HG02642 (cell line): Measurements from ENCODE around the gene RSAD1.
A peak's percentile ranks its signal among the peaks of the same experiment; 100 is the strongest.
"Not testable (repeated sequence)": the region's sequence is repeated elsewhere in the genome, so short reads cannot be mapped to it uniquely, and the experiment has no call there.

Experiments used
- ATAC-seq: cut with Tn5 transposase; IDR thresholded peaks from one replicate; pipeline ENCODE4 v1.9.1; 2021; ENCODE audit warnings: mild to moderate bottlenecking; ENCODE audit not compliant: unreplicated experiment, poor library complexity

RSAD1 gene

DNA sequence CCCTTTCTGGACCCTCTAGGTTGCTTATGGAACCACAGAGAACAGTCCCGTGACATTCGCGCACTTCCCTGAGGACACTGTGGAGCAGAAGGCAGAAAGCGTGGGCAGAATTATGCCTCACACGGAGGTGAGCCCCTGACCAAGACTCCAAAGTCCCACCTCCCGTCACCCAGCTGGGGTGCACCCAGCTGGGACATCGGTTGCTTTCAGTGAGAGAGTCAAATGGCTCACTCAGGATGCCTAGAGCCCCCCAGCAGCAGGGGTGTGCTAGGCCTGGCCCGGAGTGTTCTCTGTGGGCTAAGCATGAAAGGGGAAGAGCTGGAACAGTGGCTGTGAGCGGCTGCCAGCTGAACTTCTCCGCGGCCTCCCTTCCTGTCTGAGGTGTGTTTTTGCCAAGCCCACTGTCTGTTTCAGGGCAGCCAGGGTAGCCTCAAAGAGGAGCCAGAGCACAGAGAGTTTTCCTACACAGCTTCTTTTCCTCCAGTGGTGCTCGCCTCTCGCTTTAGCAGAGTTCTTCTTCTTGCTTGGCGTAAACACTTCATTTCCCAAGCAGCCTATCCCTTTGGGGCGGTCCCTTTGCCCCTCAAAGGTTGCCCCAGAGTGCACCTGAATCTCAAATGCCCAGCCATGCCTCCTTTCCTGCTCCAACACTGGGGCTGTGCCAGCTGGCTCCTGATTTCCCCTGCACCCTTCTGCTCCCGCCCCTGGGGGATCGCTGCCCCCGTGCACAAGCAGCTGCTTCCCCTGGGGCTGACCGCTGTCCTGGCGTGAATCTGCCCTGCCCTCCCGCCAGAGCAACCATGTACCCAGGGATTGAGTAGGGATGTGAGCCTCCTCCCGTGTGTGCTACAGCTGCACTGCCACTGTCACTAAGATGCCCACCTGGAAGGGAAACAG, 7.4 kb upstream of the RSAD1 start:
- no peak for ATAC-seq

DNA sequence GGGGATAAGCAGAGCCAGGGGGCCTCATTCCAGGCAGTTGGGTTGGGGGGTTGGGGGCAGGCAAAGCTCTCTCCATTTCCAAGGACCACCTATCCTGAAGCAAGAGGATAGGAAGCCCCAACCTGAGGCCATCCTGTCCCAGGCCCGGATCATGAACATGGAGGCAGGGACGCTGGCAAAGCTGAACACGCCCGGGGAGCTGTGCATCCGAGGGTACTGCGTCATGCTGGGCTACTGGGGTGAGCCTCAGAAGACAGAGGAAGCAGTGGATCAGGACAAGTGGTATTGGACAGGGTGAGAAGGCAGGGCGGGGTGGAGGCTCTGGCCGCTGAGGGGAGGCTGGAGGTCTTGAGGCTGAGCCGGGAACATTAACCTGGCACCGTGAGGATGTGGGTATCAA, 6.4 kb upstream of the RSAD1 start:
- ATAC-seq, result no peak

DNA sequence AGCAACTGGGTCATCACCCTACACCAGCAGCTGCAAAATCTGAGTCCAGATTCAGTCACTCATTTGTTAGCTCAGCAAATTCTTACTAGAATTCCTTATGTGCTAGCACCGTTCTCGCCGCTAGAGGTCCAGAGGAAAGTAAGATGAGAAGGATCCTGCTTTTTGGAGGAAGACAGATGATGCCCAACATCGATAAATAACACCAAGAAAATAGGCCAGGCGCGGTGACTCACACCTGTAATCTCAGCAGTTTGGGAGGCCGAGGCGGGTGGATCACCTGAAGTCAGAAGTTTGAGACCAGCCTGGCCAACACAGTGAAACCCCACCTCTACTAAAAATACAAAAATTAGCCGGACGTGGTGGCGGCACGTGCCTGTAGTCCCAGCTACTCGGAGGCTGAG, 5.9 kb upstream of the RSAD1 start:
- not testable (repeated sequence) for ATAC-seq

DNA sequence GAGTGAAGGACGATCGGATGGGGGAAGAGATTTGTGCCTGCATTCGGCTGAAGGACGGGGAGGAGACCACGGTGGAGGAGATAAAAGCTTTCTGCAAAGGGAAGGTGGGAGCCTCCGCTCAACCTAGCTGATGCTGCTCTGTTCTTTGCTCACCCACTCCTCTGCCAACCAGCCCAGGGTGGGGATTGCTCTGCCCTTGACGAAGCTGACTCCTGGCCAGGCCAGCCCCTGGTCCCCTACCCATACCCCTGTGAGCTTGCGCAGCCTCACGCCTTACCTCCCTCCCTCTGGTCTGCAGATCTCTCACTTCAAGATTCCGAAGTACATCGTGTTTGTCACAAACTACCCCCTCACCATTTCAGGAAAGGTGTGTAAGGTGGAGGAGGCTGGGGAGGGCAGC, 4.8 kb upstream of the RSAD1 start:
- ATAC-seq, result no peak

DNA sequence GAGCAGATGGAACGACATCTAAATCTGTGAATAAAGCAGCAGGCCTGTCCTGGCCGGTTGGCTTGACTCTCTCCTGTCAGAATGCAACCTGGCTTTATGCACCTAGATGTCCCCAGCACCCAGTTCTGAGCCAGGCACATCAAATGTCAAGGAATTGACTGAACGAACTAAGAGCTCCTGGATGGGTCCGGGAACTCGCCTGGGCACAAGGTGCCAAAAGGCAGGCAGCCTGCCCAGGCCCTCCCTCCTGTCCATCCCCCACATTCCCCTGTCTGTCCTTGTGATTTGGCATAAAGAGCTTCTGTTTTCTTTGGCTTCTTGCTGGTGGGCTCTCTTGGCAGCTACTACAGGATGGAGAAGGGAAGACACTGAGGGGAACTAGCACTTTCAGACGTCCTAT, 4.1 kb upstream of the RSAD1 start:
- no peak for ATAC-seq

DNA sequence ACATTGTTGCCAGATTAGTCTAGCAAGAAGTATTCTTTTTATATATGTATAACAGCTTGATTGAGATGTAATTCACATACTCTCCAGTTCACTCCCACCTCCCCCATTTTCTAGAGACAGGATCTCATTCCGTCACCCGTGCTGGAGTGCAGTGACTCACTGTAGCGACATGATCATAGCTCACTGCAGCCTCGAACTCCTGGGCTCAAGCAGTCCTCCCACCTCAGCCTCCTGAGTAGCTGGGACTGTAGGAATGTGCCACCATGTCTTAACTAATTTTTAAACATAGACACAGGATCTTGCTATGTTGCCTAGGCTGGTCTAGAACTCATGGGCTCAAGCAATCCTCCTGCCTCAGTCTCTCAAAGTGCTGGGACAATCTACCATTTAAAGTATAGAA, 3.3 kb upstream of the RSAD1 start:
- no peak for ATAC-seq

DNA sequence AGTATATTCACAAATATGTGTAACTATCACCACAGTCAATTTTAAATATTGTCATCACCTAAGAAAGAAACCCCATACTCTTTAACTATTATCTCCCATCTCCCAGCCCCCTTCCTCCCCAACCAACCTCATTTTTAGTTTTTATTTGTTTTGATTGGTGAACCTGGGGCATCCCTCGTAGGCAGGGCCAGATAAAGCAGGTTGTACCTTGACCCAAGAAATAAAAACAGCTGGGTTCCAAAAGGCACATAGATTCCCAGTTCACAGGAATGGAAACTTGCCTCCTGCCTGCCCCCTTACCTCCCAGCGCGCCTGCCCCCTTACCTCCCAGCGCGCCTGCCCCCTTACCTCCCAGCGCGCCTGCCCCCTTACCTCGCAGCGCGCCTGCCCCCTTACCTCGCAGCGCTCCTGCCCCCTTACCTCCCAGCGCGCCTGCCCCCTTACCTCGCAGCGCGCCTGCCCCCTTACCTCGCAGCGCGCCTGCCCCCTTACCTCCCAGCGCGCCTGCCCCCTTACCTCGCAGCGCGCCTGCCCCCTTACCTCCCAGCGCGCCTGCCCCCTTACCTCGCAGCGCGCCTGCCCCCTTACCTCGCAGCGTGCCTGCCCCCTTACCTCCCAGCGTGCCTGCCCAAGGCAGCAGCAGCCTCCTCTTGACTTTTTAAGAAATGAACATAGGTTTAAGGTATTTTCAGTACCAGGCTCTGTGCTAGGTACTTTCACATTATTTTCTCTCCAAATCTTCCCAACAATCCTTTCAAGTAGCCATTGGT, 2.7 kb upstream of the RSAD1 start:
- ATAC-seq, result not testable (repeated sequence)

DNA sequence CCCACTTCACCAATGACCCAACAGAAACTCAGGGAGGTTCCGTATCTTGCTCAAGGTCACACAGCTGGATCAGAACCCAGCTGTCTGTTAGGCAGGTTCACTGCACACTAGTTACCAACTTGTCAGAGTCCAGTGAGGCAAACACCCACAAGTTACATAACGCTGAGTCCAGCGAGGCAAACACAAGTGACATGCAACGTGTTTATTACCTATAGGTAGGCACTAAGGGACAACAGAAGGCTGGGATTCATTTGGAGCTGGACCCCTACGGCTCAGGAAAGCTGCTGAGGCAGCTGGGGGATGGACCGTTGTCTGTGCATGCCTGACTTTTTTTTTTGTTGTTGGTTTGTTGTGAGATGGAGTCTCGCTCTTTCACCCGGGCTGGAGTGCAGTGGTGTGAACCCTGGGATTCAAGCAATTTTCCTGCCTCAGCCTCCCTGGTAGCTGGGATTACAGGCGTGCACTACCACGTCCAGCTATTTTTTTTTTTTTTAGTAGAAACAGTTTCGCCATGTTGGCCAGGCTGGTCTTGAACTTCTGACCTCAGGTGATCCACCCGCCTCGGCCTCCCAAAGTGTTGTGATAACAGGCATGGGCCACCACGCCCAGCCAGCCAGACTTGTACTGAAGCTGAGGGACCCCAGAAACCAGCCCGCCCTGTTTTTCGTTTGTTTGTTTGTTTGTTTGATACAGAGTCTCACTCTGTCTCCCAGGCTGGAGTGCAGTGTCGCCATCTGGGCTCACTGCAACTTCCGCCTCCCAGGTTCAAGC, 1.9 kb upstream of the RSAD1 start:
- no peak for ATAC-seq

DNA sequence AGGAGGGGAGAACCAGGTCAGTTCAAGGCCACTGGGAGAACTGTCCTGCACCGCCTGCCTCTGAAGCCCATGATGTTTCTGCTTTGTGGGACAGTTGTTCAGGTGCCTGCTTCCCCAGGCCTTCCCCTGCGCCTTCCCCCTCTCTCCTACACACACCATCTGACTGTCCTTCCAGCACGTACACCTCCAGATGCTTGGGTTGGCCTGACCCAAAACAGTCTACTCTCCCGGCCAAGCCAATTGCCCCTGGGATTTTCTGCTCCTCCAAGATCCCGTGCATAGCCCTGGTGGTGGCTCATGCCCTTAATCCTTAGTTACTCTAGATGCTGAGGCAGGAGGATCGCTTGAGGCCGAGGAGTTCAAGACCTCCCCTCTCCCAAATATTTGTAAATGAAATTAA, 684 bp upstream of the RSAD1 start:
- no peak for ATAC-seq

DNA sequence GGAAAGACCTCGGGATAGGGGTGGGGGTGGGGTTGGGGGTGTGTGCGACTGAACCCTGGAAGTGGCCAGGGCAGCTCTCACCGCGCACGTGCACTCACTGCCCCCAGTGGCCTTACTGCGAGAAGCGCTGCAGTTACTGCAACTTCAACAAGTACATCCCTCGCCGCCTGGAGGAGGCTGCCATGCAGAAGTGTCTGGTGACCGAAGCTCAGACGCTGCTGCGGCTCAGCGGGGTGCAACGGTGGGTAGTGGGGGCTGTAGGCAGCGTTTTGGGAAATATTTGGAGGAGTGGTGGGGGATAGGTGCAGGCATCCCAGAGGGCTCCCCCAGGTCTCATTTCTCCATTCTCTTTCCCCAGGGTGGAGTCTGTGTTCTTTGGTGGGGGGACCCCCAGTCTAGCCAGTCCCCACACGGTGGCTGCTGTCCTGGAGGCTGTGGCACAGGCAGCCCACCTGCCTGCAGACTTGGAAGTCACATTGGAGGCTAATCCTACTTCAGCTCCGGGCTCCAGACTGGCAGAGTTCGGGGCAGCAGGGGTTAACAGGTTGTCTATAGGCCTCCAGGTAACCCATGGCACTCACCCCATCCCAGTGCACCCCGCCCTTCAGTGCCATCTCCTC, 972 bp downstream of the RSAD1 start:
- no peak for ATAC-seq

DNA sequence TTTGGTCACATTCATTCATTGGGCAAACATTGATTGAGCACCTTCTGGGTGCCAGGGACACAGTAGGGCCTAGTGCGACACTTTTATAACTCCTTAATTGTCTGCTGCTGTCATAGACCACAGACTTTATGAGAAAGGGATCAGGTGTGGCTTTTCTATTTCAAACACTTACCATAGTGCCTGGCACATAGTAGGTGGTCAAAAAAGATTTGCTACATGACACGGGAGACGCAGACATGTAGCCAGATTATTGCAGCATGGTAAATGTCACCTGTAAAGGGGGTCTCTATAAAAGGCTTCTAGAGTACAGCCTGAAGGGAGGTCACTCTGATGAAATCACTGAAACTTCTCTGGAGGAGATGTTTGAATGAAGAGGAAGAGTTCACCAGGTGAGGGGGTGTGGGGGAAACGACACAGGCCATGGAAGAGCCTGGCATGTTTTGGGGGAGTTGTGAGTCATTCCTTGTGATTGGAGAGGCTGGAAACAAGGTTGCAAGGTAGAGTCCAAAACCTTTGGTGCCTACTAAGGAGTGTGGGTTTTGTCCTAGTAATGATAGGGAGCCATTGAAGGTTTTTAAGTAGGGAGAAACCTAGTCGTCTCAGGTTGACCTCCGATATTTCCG, 1.6 kb downstream of the RSAD1 start:
- no peak for ATAC-seq

DNA sequence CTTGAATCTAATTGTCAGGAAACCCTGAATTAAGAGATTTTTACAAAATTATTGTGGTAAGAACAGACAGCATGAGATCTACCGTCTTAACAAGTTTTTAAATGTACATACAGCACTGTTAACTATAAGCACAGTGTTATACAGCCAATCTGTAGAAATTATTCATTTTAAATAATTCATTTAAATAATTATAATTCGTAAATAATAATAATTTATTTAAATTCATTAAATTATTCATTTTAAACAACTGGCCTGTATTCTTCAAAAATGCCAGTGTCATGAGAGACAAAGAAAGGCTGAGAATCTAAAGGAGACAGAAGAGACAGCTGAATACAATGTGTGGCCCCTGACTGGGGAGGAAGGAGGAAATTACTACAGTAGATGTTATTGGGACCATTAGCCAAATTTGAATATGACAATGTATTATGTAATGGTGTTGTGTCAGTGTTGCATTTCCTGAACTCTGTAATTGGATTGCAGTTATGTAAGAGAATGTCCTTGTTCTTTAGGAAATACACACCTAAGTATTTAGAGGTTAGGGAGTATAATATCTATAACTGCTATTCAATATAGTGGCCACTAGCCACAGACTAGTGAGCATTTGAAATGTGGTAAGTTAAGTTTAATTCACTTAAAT, 2.3 kb downstream of the RSAD1 start:
- ATAC-seq, result no peak

DNA sequence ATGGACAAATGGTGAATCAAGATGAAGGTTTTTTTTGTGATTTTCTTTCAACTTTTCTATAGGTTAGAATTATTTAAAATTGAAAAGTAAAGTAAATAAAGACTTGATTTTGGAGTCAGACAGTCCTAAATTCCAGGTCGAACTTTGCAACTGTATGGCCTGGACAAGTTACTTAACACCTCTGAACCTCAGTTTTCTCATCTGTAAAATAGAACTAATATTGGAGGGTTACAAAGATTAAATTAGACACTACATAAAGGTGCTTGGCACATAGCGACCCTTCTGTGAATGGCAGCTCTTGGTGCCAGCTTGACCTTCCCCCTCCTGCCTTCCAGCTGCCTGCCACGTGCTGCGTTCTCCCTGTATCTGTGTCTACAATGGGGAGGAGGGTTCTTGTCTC, 3.0 kb downstream of the RSAD1 start:
- no peak for ATAC-seq

DNA sequence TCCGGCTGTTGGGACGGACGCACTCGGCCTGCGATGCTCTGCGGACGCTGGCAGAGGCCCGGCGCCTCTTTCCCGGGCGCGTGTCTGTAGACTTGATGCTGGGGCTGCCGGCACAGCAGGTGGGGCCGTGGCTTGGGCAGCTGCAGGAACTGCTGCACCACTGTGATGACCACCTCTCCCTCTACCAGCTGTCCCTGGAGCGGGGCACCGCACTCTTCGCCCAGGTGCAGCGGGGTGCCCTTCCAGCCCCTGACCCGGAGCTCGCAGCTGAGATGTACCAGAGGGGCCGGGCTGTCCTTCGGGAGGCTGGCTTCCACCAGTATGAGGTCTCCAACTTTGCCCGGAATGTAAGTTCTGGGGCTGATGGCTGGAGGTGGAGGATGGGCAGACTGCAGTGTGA, 3.5 kb downstream of the RSAD1 start:
- no peak for ATAC-seq

DNA sequence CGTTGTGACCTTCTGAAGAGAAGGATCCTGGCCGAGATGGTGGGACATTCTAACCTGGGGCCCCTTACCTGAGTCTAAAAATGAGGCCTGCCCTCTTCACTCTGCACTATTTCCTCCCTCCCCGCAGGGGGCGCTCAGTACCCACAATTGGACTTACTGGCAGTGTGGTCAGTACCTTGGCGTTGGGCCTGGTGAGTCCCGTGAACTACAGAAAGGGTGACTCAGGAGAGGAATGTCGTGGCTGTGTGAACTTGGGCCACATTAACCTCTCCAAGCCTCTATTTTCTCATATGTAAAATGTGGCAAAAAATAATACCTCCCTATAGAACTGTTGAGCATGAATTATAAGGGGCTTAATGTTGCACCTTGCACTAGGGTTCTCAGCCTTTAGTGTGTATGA, 3.9 kb downstream of the RSAD1 start:
- ATAC-seq, result peak; percentile 36

DNA sequence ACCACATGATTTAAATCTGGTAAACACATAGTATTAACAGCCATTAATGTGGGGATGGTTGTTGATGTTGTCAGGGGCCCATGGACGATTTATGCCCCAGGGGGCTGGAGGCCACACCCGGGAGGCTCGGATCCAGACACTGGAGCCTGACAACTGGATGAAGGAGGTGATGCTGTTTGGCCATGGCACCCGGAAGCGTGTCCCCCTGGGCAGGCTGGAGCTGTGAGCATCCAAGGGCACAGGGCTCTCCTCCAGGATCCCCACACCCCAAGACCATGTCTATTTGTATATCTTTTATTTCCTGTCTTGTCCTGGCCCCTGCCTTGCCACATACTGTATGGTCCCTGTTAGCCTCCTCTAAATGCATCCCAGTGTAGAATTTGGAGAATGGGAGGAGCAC, 4.6 kb downstream of the RSAD1 start:
- no peak for ATAC-seq

DNA sequence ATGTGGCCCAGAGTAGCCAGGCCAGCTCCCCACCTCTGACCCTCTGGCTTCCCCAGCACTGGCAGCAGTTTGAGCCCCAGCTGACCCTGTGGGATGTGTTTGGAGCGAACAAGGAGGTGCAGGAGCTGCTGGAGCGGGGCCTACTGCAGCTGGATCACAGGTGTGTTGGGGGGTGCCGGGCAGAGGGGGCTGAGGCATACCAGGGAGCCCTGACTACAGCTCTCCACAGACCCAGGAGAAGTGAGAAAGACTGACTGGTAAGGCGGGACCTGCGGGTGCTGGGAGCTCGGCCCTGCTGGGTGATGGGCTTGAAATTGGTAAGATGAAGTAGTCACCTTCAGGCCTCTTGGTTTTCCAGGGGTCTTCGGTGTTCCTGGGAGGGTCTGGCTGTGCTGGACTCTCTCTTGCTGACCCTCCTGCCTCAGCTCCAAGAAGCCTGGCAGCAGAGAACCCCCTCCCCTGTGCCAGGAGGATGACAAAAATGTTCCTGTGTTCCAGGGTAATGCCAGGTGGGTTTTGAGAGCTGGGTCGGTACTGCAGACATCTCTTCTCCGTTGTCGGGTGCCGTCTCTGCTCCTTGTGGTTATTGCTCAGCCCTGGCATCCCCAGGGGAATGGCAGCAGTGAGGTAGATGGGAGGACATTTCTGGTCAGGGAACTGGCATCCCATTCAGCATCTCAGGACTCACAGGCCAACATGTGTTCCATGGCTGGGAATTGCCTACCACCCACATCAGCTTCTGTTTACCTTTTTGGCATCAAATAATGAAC, 5.9 kb downstream of the RSAD1 start:
- ATAC-seq, result no peak

DNA sequence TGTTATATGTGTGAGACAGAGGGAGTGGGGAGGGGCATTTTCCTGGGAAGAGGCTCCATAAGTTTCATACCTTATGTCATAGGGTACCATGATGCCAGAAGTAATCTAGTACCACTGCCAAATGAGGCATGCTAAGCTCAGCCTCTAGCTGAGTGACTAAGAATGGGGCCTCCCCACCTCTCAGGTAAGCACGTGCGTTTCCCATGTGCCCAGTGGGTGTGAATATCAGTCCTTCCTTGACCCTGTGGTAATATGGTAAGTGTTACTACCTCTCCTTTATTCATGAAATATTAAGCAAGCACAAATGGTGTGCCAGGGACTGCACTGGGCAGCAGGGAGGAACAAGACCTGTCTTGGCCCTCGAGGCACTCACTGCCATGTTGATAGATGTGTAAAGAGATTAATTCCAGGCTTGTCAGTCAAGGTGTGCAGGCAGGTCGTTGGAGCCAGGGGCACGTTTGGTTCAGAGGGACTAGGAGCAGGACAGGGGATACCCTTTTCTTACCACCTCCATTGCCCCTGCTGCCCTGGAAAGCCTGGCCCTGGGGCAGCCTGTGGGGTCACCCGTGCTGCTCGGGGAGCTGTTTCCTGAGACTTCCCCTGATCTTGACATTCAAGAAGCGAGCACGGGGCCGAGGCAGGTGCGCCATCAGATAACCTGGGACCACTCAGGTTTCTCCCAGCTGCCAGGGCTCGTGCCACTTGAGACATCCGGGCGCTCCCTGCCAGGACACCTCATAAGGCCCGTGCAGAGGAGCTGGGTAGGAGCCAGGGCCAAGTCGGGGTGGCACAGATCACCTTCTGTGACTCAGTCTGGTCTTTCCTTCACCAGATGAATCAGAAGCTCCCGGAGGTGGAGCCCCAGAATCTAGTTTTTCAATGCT, 8.8 kb downstream of the RSAD1 start:
- ATAC-seq, result no peak
